WTC11 (cell line): Measurements from ENCODE around the gene HSBP1L1. TPM values are rescaled to one million over a fixed set of nuclear protein-coding genes. Genes with fewer than 3 reads are reported as not detected.

Experiments
- ATAC-seq: fragments of 200-7000 bp; cut with Tn5 transposase; 2 replicates; pipeline ENCODE4 v1.10.0; 2021; ENCODE audit warnings: mild to moderate bottlenecking, moderate library complexity
- CTCF ChIA-PET: fragments of 300-600 bp; sonication (Branson Sonifier 250); formaldehyde crosslinking; loops from one replicate; lab custom pipeline; 2021; ENCODE audit warnings: antibody characterized with exemption; lab: Charles Lee
- POLR2A ChIA-PET: fragments of 350-600 bp; sonication (Branson Sonifier 250); formaldehyde crosslinking; loops from one replicate; lab custom pipeline; 2021; ENCODE audit warnings: antibody characterized with exemption; lab: Charles Lee
- DNase-seq: peaks from one replicate; pipeline ENCODE4 v3.0.0; 2021; ENCODE audit warnings: low spot score
- H3K27ac Mint-ChIP-seq: 2 replicates; pipeline ENCODE4 v1.8.0; 2021; ENCODE audit warnings: mixed read lengths
- H3K27me3 Mint-ChIP-seq: 2 replicates; pipeline ENCODE4 v1.8.0; 2021; ENCODE audit warnings: low read depth, mild to moderate bottlenecking, moderate library complexity, mixed read lengths
- H3K36me3 Mint-ChIP-seq: 2 replicates; pipeline ENCODE4 v1.8.0; 2021; ENCODE audit warnings: mixed read lengths
- H3K4me1 Mint-ChIP-seq: 2 replicates; pipeline ENCODE4 v1.8.0; 2022; ENCODE audit warnings: mixed read lengths
- H3K4me3 Mint-ChIP-seq: 2 replicates; pipeline ENCODE4 v1.8.0; 2021; ENCODE audit warnings: mild to moderate bottlenecking, moderate library complexity, mixed read lengths
- H3K9me3 Mint-ChIP-seq: 2 replicates; pipeline ENCODE4 v1.8.0; 2021; ENCODE audit warnings: mixed read lengths
- ATF1 ChIP-seq: sonication (generic); formaldehyde crosslinking; IDR thresholded peaks from 2 replicates; pipeline ENCODE4 v1.8.1; 2023; ENCODE audit warnings: mild to moderate bottlenecking, moderate library complexity, missing genetic modification reagents
- ELF4 ChIP-seq: sonication (generic); formaldehyde crosslinking; IDR thresholded peaks from 2 replicates; pipeline ENCODE4 v1.8.1; 2022; ENCODE audit warnings: low read depth, mild to moderate bottlenecking, moderate library complexity, missing genetic modification reagents
- EMX1 ChIP-seq: fragments of 250-450 bp; sonication (Bioruptor Pico); IDR thresholded peaks from 2 replicates; pipeline ENCODE4 v1.8.0; 2021; ENCODE audit warnings: mild to moderate bottlenecking
- ESRRA ChIP-seq: sonication (generic); formaldehyde crosslinking; IDR thresholded peaks from 2 replicates; pipeline ENCODE4 v1.8.1; 2022; ENCODE audit warnings: mild to moderate bottlenecking, missing genetic modification reagents, borderline replicate concordance
- ETV6 ChIP-seq: sonication (generic); formaldehyde crosslinking; IDR thresholded peaks from 2 replicates; pipeline ENCODE4 v1.8.1; 2022; ENCODE audit warnings: mild to moderate bottlenecking, missing genetic modification reagents
- GRHL2 ChIP-seq: fragments of 250-450 bp; sonication (Bioruptor Pico); IDR thresholded peaks from 2 replicates; pipeline ENCODE4 v1.8.0; 2022; ENCODE audit warnings: mild to moderate bottlenecking, moderate library complexity; ENCODE audit not compliant: insufficient replicate concordance, severe bottlenecking
- JAZF1 ChIP-seq: fragments of 250-450 bp; sonication (Bioruptor Pico); IDR thresholded peaks from 2 replicates; pipeline ENCODE4 v1.9.0; 2021; ENCODE audit warnings: moderate library complexity, mild to moderate bottlenecking, inconsistent platforms
- MXD4 ChIP-seq: fragments of 250-450 bp; sonication (Bioruptor Pico); IDR thresholded peaks from 2 replicates; pipeline ENCODE4 v1.8.0; 2021; ENCODE audit warnings: mild to moderate bottlenecking, moderate library complexity, borderline replicate concordance
- SMAD4 ChIP-seq: sonication (generic); formaldehyde crosslinking; IDR thresholded peaks from 2 replicates; pipeline ENCODE4 v1.8.0; 2022; ENCODE audit warnings: mild to moderate bottlenecking, missing genetic modification reagents
- SOX15 ChIP-seq: fragments of 250-450 bp; sonication (Bioruptor Pico); IDR thresholded peaks from 2 replicates; pipeline ENCODE4 v1.9.0; 2021; ENCODE audit warnings: mild to moderate bottlenecking
- STAT6 ChIP-seq: sonication (generic); formaldehyde crosslinking; conservative IDR thresholded peaks from 2 replicates; pipeline ENCODE4 v1.8.1; 2023; ENCODE audit warnings: mild to moderate bottlenecking, low read depth, missing genetic modification reagents, moderate library complexity
- TEAD1 ChIP-seq: sonication (generic); formaldehyde crosslinking; IDR thresholded peaks from 2 replicates; pipeline ENCODE4 v1.8.0; 2022; ENCODE audit warnings: mild to moderate bottlenecking, missing genetic modification reagents
- USF1 ChIP-seq: sonication (generic); formaldehyde crosslinking; IDR thresholded peaks from 2 replicates; pipeline ENCODE4 v1.8.0; 2022; ENCODE audit warnings: mild to moderate bottlenecking, missing genetic modification reagents
- ZNF232 ChIP-seq: sonication (generic); formaldehyde crosslinking; IDR thresholded peaks from 2 replicates; pipeline ENCODE4 v1.8.0; 2022; ENCODE audit warnings: mild to moderate bottlenecking, missing genetic modification reagents
- ZNF425 ChIP-seq: fragments of 250-450 bp; sonication (Bioruptor Pico); conservative IDR thresholded peaks from 2 replicates; pipeline ENCODE4 v1.9.0; 2021; ENCODE audit warnings: mild to moderate bottlenecking
- ZNF532 ChIP-seq: fragments of 250-450 bp; sonication (Bioruptor Pico); IDR thresholded peaks from 2 replicates; pipeline ENCODE4 v1.9.0; 2021; ENCODE audit warnings: mild to moderate bottlenecking, borderline replicate concordance
- total RNA-seq: library from RNA; stranded (reverse); gene quantifications from 3 replicates; pipeline ENCODE4 v1.2.3, GENCODE V29; 2021
- TF ChIP-seq, protein P1 (sequence below): sonication (generic); formaldehyde crosslinking; IDR thresholded peaks from 2 replicates; pipeline ENCODE4 v1.8.1; 2023; ENCODE audit warnings: mild to moderate bottlenecking, missing genetic modification reagents
- TF ChIP-seq, protein P2 (sequence below): fragments of 200-600 bp; IDR thresholded peaks from 2 replicates; pipeline ENCODE4 v1.8.0; 2022; ENCODE audit warnings: antibody characterized with exemption
- TF ChIP-seq, protein P3 (sequence below): fragments of 250-450 bp; sonication (Bioruptor Pico); IDR thresholded peaks from 2 replicates; pipeline ENCODE4 v1.9.0; 2021; ENCODE audit warnings: moderate library complexity, mild to moderate bottlenecking, inconsistent platforms, borderline replicate concordance
- TF ChIP-seq, protein P4 (sequence below): sonication (generic); formaldehyde crosslinking; IDR thresholded peaks from 2 replicates; pipeline ENCODE4 v1.8.0; 2022; ENCODE audit warnings: mild to moderate bottlenecking, missing genetic modification reagents

The HSBP1L1 gene
- total RNA-seq, 1 experiment from 2014 or later, result 1.4 TPM

GRCh38 chr18:80000877-80001276 lies 36.4 kb downstream of the HSBP1L1 start:
- TF ChIP-seq GRHL2 (CRISPR knock-in tag) (no peak), ZNF232 (no peak), ATF1 (CRISPR knock-in tag) (no peak), SOX15 (CRISPR knock-in tag) (no peak), EMX1 (CRISPR knock-in tag) (no peak), ESRRA (CRISPR knock-in tag) (no peak), ELF4 (CRISPR knock-in tag) (no peak), TEAD1 (CRISPR knock-in tag) (no peak), STAT6 (CRISPR knock-in tag) (no peak), MXD4 (CRISPR knock-in tag) (no peak), ETV6 (no peak), ZNF532 (no peak), JAZF1 (CRISPR knock-in tag) (no peak), USF1 (CRISPR knock-in tag) (no peak), ZNF425 (CRISPR knock-in tag) (no peak), SMAD4 (CRISPR knock-in tag) (no peak)
- TF ChIP-seq, protein P1, sequence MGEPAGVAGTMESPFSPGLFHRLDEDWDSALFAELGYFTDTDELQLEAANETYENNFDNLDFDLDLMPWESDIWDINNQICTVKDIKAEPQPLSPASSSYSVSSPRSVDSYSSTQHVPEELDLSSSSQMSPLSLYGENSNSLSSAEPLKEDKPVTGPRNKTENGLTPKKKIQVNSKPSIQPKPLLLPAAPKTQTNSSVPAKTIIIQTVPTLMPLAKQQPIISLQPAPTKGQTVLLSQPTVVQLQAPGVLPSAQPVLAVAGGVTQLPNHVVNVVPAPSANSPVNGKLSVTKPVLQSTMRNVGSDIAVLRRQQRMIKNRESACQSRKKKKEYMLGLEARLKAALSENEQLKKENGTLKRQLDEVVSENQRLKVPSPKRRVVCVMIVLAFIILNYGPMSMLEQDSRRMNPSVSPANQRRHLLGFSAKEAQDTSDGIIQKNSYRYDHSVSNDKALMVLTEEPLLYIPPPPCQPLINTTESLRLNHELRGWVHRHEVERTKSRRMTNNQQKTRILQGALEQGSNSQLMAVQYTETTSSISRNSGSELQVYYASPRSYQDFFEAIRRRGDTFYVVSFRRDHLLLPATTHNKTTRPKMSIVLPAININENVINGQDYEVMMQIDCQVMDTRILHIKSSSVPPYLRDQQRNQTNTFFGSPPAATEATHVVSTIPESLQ (CRISPR knock-in tag), result no peak
- TF ChIP-seq, protein P2, sequence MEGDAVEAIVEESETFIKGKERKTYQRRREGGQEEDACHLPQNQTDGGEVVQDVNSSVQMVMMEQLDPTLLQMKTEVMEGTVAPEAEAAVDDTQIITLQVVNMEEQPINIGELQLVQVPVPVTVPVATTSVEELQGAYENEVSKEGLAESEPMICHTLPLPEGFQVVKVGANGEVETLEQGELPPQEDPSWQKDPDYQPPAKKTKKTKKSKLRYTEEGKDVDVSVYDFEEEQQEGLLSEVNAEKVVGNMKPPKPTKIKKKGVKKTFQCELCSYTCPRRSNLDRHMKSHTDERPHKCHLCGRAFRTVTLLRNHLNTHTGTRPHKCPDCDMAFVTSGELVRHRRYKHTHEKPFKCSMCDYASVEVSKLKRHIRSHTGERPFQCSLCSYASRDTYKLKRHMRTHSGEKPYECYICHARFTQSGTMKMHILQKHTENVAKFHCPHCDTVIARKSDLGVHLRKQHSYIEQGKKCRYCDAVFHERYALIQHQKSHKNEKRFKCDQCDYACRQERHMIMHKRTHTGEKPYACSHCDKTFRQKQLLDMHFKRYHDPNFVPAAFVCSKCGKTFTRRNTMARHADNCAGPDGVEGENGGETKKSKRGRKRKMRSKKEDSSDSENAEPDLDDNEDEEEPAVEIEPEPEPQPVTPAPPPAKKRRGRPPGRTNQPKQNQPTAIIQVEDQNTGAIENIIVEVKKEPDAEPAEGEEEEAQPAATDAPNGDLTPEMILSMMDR, result no peak
- TF ChIP-seq, protein P3, sequence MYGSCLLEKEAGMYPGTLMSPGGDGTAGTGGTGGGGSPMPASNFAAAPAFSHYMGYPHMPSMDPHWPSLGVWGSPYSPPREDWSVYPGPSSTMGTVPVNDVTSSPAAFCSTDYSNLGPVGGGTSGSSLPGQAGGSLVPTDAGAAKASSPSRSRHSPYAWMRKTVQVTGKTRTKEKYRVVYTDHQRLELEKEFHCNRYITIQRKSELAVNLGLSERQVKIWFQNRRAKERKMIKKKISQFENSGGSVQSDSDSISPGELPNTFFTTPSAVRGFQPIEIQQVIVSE (CRISPR knock-in tag), result no peak
- TF ChIP-seq, protein P4, sequence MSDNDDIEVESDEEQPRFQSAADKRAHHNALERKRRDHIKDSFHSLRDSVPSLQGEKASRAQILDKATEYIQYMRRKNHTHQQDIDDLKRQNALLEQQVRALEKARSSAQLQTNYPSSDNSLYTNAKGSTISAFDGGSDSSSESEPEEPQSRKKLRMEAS (CRISPR knock-in tag), result no peak
- DNase-seq (no peak), ATAC-seq (no peak)
- H3K27me3 Mint-ChIP-seq, result peaks cover 11% of the 10 kb centered on the region; the same call in 1 of the 2 replicates
- peaks cover 9% of the 10 kb centered on the region for H3K36me3 Mint-ChIP-seq
- POLR2A ChIA-PET, result no interaction called here
- H3K27ac Mint-ChIP-seq, result no peak overlapping the region
- no peak overlapping the region for H3K4me3 Mint-ChIP-seq
- CTCF ChIA-PET, result no interaction called here
- no peaks in the 10 kb centered on the region for H3K4me1 Mint-ChIP-seq
- peaks cover 24% of the 10 kb centered on the region for H3K9me3 Mint-ChIP-seq
